Measurements from ENCODE around the gene CARNS1.
A peak's percentile ranks its signal among the peaks of the same experiment; 100 is the strongest.

CARNS1 gene

GRCh38 chr11:67466962-67467771 lies 51.7 kb downstream of the CARNS1 start:
- DNase-seq, result no peak

GRCh38 chr11:67468056-67468455 lies 52.6 kb downstream of the CARNS1 start:
- peak; percentile 42 for DNase-seq

GRCh38 chr11:67468456-67468758 lies 52.9 kb downstream of the CARNS1 start:
- peak; percentile 44 for DNase-seq

- peak; percentile 92 for DNase-seq
Observed at GRCh38 chr11:67468759-67469507, 53.5 kb downstream of the CARNS1 start, which contains the start of gene TMEM134. Gene TMEM134, minus strand, starts transcription at chr11:67469251. Its CDS starts 59 bp downstream, at chr11:67469192.

- DNase-seq, result no peak
Observed at GRCh38 chr11:67469508-67469811, 54.0 kb downstream of the CARNS1 start.

GRCh38 chr11:67470337-67471002 lies 55.0 kb downstream of the CARNS1 start:
- DNase-seq, result no peak

GRCh38 chr11:67472882-67473281 lies 57.4 kb downstream of the CARNS1 start:
- no peak for DNase-seq

Data from CD4-positive, alpha-beta T cell treated with Interleukin-17A for 4 hours (primary cell).